Measurements from ENCODE around the gene ANKH. TPM values are rescaled to one million over a fixed set of nuclear protein-coding genes. Genes with fewer than 3 reads are reported as not detected.

Gene ANKH
- polyA plus RNA-seq, 3 donors, result 2.4 to 6.3 (median 3.1) TPM

DNA sequence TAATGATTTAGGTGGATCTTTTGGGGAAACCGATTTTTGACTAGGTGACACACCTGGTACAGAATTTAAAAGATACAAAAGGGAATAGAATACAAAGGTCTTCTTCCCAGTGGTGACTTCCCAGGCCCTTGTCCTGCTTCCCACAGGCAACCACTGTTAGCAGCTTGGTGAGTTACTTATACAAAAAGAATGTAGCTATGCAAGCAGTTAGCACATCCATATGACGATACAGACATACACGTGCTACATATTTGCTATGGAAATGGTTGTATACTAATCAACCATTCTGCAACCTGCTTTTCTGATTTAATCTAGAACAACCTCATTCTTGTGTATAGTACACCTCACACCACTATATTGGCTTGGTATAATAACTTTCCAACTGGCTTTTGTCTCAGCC lies 156.1 kb downstream of the ANKH start:
- peaks cover 3% of the 10 kb centered on the region for H4K20me1 ChIP-seq (ENCODE audit: insufficient read depth, low read length)
- H3K4me2 ChIP-seq (replicated peaks; ENCODE audit: extremely low read depth, low read length, poor library complexity, severe bottlenecking), result no peak overlapping the region
- 100% methylated on average over 1 of the region's 3 CpGs for WGBS (ENCODE audit: insufficient coverage)
- H3K36me3 ChIP-seq (replicated peaks in 1 of 2; ENCODE audit: control insufficient read depth in 1 of 2, insufficient read depth in 2 of 2, low read length in 2 of 2), result peaks cover 33 to 40% of the 10 kb centered on the region in 2 donors
- H3K9me3 ChIP-seq (replicated peaks in 1 of 2; ENCODE audit: control insufficient read depth in 1 of 2, insufficient read depth in 1 of 2, low read length in 2 of 2), result peaks cover 0 to 9% of the 10 kb centered on the region in 2 donors
- Mint-ChIP-seq H3K36me3 (peaks cover 39 to 60% of the 10 kb centered on the region in 2 donors), H3K27me3 (ENCODE audit: low read depth in 3 of 3) (peaks cover 0 to 2% (median 2%) of the 10 kb centered on the region in 3 donors), H3K27ac (no peak overlapping the region), H3K4me1 (peaks cover 13% of the 10 kb centered on the region), H3K9me3 (peaks cover 2 to 13% (median 7%) of the 10 kb centered on the region in 7 donors), H3K4me3 (no peak overlapping the region)
- no peaks in the 10 kb centered on the region for H3K27me3 ChIP-seq (ENCODE audit: control insufficient read depth in 2 of 2, insufficient read depth in 2 of 2, low read length in 2 of 2)
- no peak for TF ChIP-seq CTCF (IDR thresholded peaks at IDR 0.05)
- no peak for DNase-seq
- H3K4me3 ChIP-seq (replicated peaks in 1 of 3; ENCODE audit: low read depth in 2 of 3, low read length in 3 of 3), result no peak overlapping the region
- no peak overlapping the region for H3K9ac ChIP-seq (ENCODE audit: insufficient read depth, low read length, poor library complexity, severe bottlenecking)
- H3K27ac ChIP-seq (ENCODE audit: low read depth in 1 of 2, low read length in 2 of 2), result no peak overlapping the region
- H3K4me1 ChIP-seq (ENCODE audit: control insufficient read depth in 1 of 2, insufficient read depth in 2 of 2, low read length in 2 of 2), result no peaks in the 10 kb centered on the region
- no peaks in the 10 kb centered on the region for H3K79me2 ChIP-seq (ENCODE audit: insufficient read depth, low read length)
- intact Hi-C loops (cut with micrococcal nuclease), result no loop called here
- H2AFZ ChIP-seq (ENCODE audit: insufficient read depth, low read depth, low read length, poor library complexity, severe bottlenecking), result no peak overlapping the region

GRCh38 chr5:14714706-14715105 lies 156.9 kb downstream of the ANKH start:
- intact Hi-C loops (cut with micrococcal nuclease), result no loop called here
- Histone ChIP-seq H3K27me3 (ENCODE audit: control insufficient read depth in 2 of 2, insufficient read depth in 2 of 2, low read length in 2 of 2) (no peaks in the 10 kb centered on the region), H3K79me2 (ENCODE audit: insufficient read depth, low read length) (no peaks in the 10 kb centered on the region), H3K4me1 (ENCODE audit: control insufficient read depth in 1 of 2, insufficient read depth in 2 of 2, low read length in 2 of 2) (no peaks in the 10 kb centered on the region), H3K36me3 (replicated peaks in 1 of 2; ENCODE audit: control insufficient read depth in 1 of 2, insufficient read depth in 2 of 2, low read length in 2 of 2) (peaks cover 38 to 48% of the 10 kb centered on the region in 2 donors), H3K4me3 (replicated peaks in 1 of 3; ENCODE audit: low read depth in 2 of 3, low read length in 3 of 3) (no peak overlapping the region), H3K27ac (ENCODE audit: low read depth in 1 of 2, low read length in 2 of 2) (no peak overlapping the region), H3K9me3 (replicated peaks in 1 of 2; ENCODE audit: control insufficient read depth in 1 of 2, insufficient read depth in 1 of 2, low read length in 2 of 2) (peaks cover 0 to 9% of the 10 kb centered on the region in 2 donors), H3K4me2 (replicated peaks; ENCODE audit: extremely low read depth, low read length, poor library complexity, severe bottlenecking) (no peak overlapping the region), H2AFZ (ENCODE audit: insufficient read depth, low read depth, low read length, poor library complexity, severe bottlenecking) (no peak overlapping the region), H3K9ac (ENCODE audit: insufficient read depth, low read length, poor library complexity, severe bottlenecking) (no peak overlapping the region), H4K20me1 (ENCODE audit: insufficient read depth, low read length) (peaks cover 3% of the 10 kb centered on the region)
- H3K36me3 Mint-ChIP-seq, result peaks cover 46 to 68% of the 10 kb centered on the region in 2 donors
- H3K4me1 Mint-ChIP-seq, result peaks cover 13% of the 10 kb centered on the region
- no peak for DNase-seq
- no peak overlapping the region for H3K4me3 Mint-ChIP-seq
- H3K9me3 Mint-ChIP-seq, result peaks cover 2 to 13% (median 7%) of the 10 kb centered on the region in 7 donors
- H3K27me3 Mint-ChIP-seq (ENCODE audit: low read depth in 3 of 3), result peaks cover 0 to 2% (median 2%) of the 10 kb centered on the region in 3 donors
- no peak for TF ChIP-seq CTCF (IDR thresholded peaks at IDR 0.05)
- peak overlapping the region in 3 of 7 donors; percentile 26 to 74 (median 32) for H3K27ac Mint-ChIP-seq
- WGBS (ENCODE audit: insufficient coverage), result 97% methylated on average over 6 of the region's 6 CpGs
